Right renal pelvis (tissue), 4 donors: ENCODE data around the gene ENTHD1. TPM values are rescaled to one million over a fixed set of nuclear protein-coding genes. Genes with fewer than 3 reads are reported as not detected.

Experiments used
- DNase-seq, 4 donors: peaks; one replicate each; pipeline ENCODE4 v3.0.0-alpha.2; 2013; ENCODE audit warnings: low read depth in 4 of 4, low spot score in 3 of 4, missing footprints in 1 of 4
- polyA plus RNA-seq, 4 donors: library from polyadenylated mRNA; unstranded; fragments of 120-200 nt; gene quantifications; one replicate each; pipeline ENCODE4 v1.2.1, GENCODE V29; 2013; ENCODE audit not compliant: insufficient read length in 4 of 4

The ENTHD1 gene
- polyA plus RNA-seq, 4 donors: 0.01 TPM; not detected in 3

GRCh38 chr22:39697790-39698430 is 195.7 kb downstream of the ENTHD1 start:
- no peak for DNase-seq

GRCh38 chr22:39693943-39694500 is 199.5 kb downstream of the ENTHD1 start:
- DNase-seq: no peak

Other genes with a start within 250 kb of the ENTHD1 start
- 1 to 10 TPM in 2 of 4 donors, under 1 TPM in 2; 0.68 to 2.6 (median 1.0) TPM for gene GRAP2, start 7.3 kb upstream of the ENTHD1 start, polyA plus RNA-seq
- under 1 TPM in 2 of 4 donors, not detected in 2; 0.23 to 0.37 TPM for gene TMA7B, start 66.6 kb upstream of the ENTHD1 start, polyA plus RNA-seq
- 1 to 10 TPM; 2.0 to 2.4 (median 2.3) TPM for gene FAM83F, start 101.2 kb upstream of the ENTHD1 start, polyA plus RNA-seq